ENCODE data around the gene SDK1.

DNA sequence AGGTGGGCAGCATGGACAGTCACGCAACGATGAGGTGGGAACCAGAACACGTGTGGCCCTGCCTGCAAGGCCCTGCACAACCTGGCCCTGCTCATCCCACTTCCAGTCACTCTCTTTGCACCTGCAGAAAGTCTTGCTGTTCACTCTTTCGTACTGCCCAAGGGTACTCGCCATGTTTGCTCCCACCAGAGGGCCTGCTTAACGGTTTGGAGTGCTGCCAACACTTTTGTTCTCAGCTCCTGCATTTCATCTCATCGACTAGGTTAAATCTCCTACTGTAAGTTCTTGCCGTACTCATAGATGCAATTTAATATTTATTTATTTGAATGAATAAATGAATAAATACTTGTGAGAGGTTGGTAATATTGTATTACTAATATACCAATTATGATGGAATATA lies 315.3 kb downstream of the SDK1 start:
- TF ChIP-seq CTCF (IDR thresholded peaks at IDR 0.05 in 4 of 5, conservative IDR thresholded peaks at IDR 0.05 in 1 of 5) (no peak), POLR2A (IDR thresholded peaks at IDR 0.05) (no peak)
